Measurements from ENCODE around the gene ARID1B. TPM values are rescaled to one million over a fixed set of nuclear protein-coding genes. Genes with fewer than 3 reads are reported as not detected.

The ARID1B gene
- polyA plus RNA-seq, 1 experiment = 19.2 TPM

DNA sequence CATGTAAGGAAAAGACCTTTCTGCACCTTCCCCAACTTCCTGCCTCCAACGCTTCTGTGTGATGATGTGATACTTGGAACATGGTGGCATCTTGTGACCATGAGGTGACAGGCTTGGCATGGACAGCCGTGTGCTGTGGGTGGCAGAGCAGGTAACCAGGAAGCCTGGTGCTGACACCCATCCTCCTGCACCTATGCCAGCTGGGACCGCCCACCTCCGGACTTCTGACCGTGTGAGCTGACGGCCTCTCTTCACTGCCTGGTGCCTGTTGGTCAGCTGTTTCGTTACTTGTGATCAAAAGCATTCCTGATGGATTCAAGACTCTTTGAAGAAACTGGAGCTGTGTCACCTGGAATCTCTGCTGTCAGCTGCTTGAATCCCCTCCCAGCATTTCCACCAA is 475.8 kb downstream of the ARID1B start:
- Histone ChIP-seq H3K27me3 (ENCODE audit: control insufficient read depth, insufficient read depth, low read length) (peaks cover 51% of the 10 kb centered on the region), H3K9me3 (ENCODE audit: control insufficient read depth, insufficient read depth, low read length) (peaks cover 4% of the 10 kb centered on the region; the same call in 1 of the 2 replicates), H3K27ac (ENCODE audit: low read depth, low read length) (no peak overlapping the region), H3K4me3 (ENCODE audit: low read depth, low read length) (no peak overlapping the region)
- DNase-seq (ENCODE audit: low read depth, low spot score) = no peak
- TF ChIP-seq, protein P1, sequence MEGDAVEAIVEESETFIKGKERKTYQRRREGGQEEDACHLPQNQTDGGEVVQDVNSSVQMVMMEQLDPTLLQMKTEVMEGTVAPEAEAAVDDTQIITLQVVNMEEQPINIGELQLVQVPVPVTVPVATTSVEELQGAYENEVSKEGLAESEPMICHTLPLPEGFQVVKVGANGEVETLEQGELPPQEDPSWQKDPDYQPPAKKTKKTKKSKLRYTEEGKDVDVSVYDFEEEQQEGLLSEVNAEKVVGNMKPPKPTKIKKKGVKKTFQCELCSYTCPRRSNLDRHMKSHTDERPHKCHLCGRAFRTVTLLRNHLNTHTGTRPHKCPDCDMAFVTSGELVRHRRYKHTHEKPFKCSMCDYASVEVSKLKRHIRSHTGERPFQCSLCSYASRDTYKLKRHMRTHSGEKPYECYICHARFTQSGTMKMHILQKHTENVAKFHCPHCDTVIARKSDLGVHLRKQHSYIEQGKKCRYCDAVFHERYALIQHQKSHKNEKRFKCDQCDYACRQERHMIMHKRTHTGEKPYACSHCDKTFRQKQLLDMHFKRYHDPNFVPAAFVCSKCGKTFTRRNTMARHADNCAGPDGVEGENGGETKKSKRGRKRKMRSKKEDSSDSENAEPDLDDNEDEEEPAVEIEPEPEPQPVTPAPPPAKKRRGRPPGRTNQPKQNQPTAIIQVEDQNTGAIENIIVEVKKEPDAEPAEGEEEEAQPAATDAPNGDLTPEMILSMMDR (IDR thresholded peaks at IDR 0.05; ENCODE audit: low read depth, low read length) = no peak
- ChIA-PET POLR2A (no interaction called here), CTCF (interaction anchor here (1.6 kb wide), 1 partner anchor 22 kb away, joined by 5 read pairs; no protein-coding TSS in a partner anchor)

DNA sequence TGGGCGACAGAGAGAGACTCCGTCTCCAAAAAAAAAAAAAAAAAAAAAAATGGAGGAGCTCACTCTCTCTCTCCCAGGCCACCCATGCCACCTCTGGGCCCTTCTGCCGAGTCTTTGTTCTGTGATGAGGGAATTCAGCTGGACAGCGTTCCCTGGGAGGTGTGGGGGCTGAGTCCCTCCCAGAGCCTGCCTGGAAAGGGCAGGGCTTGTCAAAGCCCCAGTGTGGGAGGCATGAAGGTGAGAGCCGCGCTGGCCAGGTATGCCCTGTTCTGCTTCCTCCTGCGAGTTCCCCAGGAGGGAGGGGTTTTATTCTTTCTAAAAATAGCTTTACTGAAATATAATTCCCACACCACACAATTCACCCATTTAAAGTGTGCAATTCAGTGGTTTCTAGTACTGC is 476.5 kb downstream of the ARID1B start:
- no peak for DNase-seq (ENCODE audit: low read depth, low spot score)
- ChIA-PET CTCF (no interaction called here), POLR2A (no interaction called here)
- Histone ChIP-seq H3K27me3 (ENCODE audit: control insufficient read depth, insufficient read depth, low read length) (peaks cover 51% of the 10 kb centered on the region), H3K27ac (ENCODE audit: low read depth, low read length) (no peak overlapping the region), H3K9me3 (ENCODE audit: control insufficient read depth, insufficient read depth, low read length) (peaks cover 2% of the 10 kb centered on the region; the same call in 1 of the 2 replicates), H3K4me3 (ENCODE audit: low read depth, low read length) (no peak overlapping the region)
- TF ChIP-seq, protein P1 (IDR thresholded peaks at IDR 0.05; ENCODE audit: low read depth, low read length) = no peak

DNA sequence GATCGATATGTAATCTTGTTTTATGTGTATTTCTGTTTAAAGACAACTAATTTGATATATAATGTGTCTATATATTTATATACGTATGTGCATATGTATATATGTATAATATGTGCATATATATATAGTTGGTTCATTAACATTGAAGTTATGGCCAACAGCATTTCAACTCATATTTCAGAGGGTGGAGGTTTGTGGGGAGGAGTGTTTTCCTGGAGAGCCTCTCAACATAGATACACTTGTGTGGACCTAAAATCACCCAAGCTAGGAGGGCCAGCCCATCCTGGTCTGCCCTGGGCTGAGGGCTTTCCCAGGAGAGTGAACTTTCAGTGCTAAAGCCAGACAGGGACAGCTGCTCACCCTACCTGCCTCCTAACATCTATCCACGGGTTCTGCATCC is 477.4 kb downstream of the ARID1B start:
- peaks cover 50% of the 10 kb centered on the region for H3K27me3 ChIP-seq (ENCODE audit: control insufficient read depth, insufficient read depth, low read length)
- POLR2A ChIA-PET = no interaction called here
- H3K9me3 ChIP-seq (ENCODE audit: control insufficient read depth, insufficient read depth, low read length) = no peaks in the 10 kb centered on the region
- no peak overlapping the region for H3K27ac ChIP-seq (ENCODE audit: low read depth, low read length)
- no peak for DNase-seq (ENCODE audit: low read depth, low spot score)
- no peak overlapping the region for H3K4me3 ChIP-seq (ENCODE audit: low read depth, low read length)
- CTCF ChIA-PET = no interaction called here
- TF ChIP-seq, protein P1 (IDR thresholded peaks at IDR 0.05; ENCODE audit: low read depth, low read length) = no peak

DNA sequence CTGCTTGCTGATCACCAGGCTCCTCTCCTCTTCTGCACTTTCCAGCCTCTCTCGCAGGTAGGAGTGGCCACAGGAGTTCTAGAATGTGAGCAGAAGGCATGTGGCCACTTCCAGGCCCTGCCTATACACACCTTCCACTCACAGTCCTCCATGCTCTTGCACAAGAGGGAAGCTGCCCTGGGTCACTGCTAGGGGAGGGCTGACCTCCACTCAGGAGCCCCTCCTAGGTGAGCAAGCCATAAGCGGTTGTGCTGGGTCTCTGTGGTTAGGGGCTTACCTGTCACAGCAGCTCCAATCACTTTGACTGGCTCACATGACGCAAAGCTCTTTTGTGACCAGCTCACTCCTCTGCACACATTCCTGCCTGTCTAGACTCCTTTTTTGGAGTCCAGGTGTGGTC is 477.9 kb downstream of the ARID1B start:
- no peak for DNase-seq (ENCODE audit: low read depth, low spot score)
- CTCF ChIA-PET = no interaction called here
- Histone ChIP-seq H3K27me3 (ENCODE audit: control insufficient read depth, insufficient read depth, low read length) (peaks cover 44% of the 10 kb centered on the region), H3K9me3 (ENCODE audit: control insufficient read depth, insufficient read depth, low read length) (no peaks in the 10 kb centered on the region), H3K27ac (ENCODE audit: low read depth, low read length) (no peak overlapping the region), H3K4me3 (ENCODE audit: low read depth, low read length) (no peak overlapping the region)
- POLR2A ChIA-PET = no interaction called here
- TF ChIP-seq, protein P1 (IDR thresholded peaks at IDR 0.05; ENCODE audit: low read depth, low read length) = no peak

DNA sequence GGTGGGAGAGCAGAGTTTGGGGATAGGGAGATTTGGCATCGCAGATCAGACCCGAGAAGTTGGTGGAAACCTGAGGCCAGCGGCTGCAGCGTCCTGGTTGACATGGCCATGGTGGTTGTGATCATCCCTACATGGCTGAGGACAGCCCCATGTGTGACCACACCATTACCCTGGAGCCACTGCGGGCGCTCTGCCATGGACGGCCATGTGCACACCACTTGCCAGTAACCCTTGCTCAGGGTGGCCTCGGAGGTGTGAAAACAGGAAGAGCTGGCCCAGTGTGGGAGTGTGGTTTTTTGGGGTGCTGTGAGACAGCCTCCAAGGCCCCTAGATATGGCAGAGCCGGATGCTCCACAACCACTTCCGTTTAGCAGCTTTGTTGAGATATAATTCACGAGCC is 481.7 kb downstream of the ARID1B start:
- DNase-seq (ENCODE audit: low read depth, low spot score) = no peak
- Histone ChIP-seq H3K4me3 (ENCODE audit: low read depth, low read length) (no peak overlapping the region), H3K9me3 (ENCODE audit: control insufficient read depth, insufficient read depth, low read length) (no peaks in the 10 kb centered on the region), H3K27ac (ENCODE audit: low read depth, low read length) (no peak overlapping the region), H3K27me3 (ENCODE audit: control insufficient read depth, insufficient read depth, low read length) (peaks cover 20% of the 10 kb centered on the region)
- TF ChIP-seq, protein P1 (IDR thresholded peaks at IDR 0.05; ENCODE audit: low read depth, low read length) = no peak
- POLR2A ChIA-PET = no interaction called here
- CTCF ChIA-PET = no interaction called here

Measured in AG04450 (cell line).